GM12878 (cell line): Measurements from ENCODE around the gene OSBPL3. TPM values are rescaled to one million over a fixed set of nuclear protein-coding genes. Genes with fewer than 3 reads are reported as not detected.

Source experiments
- ATF2 ChIP-seq: IDR thresholded peaks from 2 replicates; pipeline ENCODE4 v1.6.1; 2012; ENCODE audit warnings: low read length, inconsistent platforms
- BACH1 ChIP-seq: fragments of 450-650 bp; IDR thresholded peaks from 2 replicates; pipeline ENCODE4 v1.6.1; 2017; ENCODE audit warnings: mild to moderate bottlenecking, borderline replicate concordance
- BCL3 ChIP-seq: IDR thresholded peaks from 2 replicates; pipeline ENCODE4 v1.6.1; 2011; ENCODE audit warnings: borderline replicate concordance, low read depth, mild to moderate bottlenecking, moderate library complexity, low read length; ENCODE audit not compliant: insufficient read depth, poor library complexity, severe bottlenecking
- BMI1 ChIP-seq: fragments of 450-650 bp; IDR thresholded peaks from 2 replicates; pipeline ENCODE4 v1.6.1; 2016; ENCODE audit warnings: mild to moderate bottlenecking, moderate library complexity, borderline replicate concordance
- CBFB ChIP-seq: IDR thresholded peaks from 2 replicates; pipeline ENCODE4 v1.6.1; 2016; ENCODE audit warnings: antibody characterized with exemption, low read depth
- EZH2 ChIP-seq: IDR thresholded peaks from 2 replicates; pipeline ENCODE4 v1.6.1; 2012; ENCODE audit warnings: low read depth, mild to moderate bottlenecking, control low read depth, inconsistent platforms, low read length, borderline replicate concordance; ENCODE audit not compliant: control insufficient read depth
- MAX ChIP-seq: IDR thresholded peaks from 2 replicates; pipeline ENCODE4 v1.6.1; 2012; ENCODE audit warnings: low read depth, low read length, improper control_type of control experiment
- NFXL1 ChIP-seq: fragments of 450-650 bp; IDR thresholded peaks from 2 replicates; pipeline ENCODE4 v1.6.1; 2017; ENCODE audit warnings: antibody characterized with exemption, mild to moderate bottlenecking, borderline replicate concordance
- NFYB ChIP-seq: IDR thresholded peaks from 2 replicates; pipeline ENCODE4 v1.6.1; 2011; ENCODE audit warnings: low read depth, mild to moderate bottlenecking, low read length, improper control_type of control experiment, moderate library complexity; ENCODE audit not compliant: insufficient read depth
- NR2F1 ChIP-seq: fragments of 450-650 bp; conservative IDR thresholded peaks from 2 replicates; pipeline ENCODE4 v1.6.1; 2017; ENCODE audit warnings: mild to moderate bottlenecking
- PBX3 ChIP-seq: IDR thresholded peaks from 2 replicates; pipeline ENCODE4 v1.6.1; 2011; ENCODE audit warnings: mild to moderate bottlenecking, low read depth, low read length, moderate library complexity; ENCODE audit not compliant: insufficient replicate concordance
- POU2F2 ChIP-seq: IDR thresholded peaks from 3 replicates; pipeline ENCODE4 v1.6.1; 2011; ENCODE audit warnings: low read depth, mild to moderate bottlenecking, low read length, borderline replicate concordance
- SMAD1 ChIP-seq: fragments of 450-650 bp; IDR thresholded peaks from 2 replicates; pipeline ENCODE4 v1.6.1; 2018; ENCODE audit warnings: mild to moderate bottlenecking, low read depth; ENCODE audit not compliant: partially characterized antibody
- SMARCA5 ChIP-seq: fragments of 450-650 bp; IDR thresholded peaks from 2 replicates; pipeline ENCODE4 v1.6.1; 2017; ENCODE audit warnings: mild to moderate bottlenecking
- STAT1 ChIP-seq: fragments of 450-650 bp; conservative IDR thresholded peaks from 2 replicates; pipeline ENCODE4 v1.6.1; 2014; ENCODE audit warnings: antibody characterized with exemption, mild to moderate bottlenecking
- TBL1XR1 ChIP-seq: IDR thresholded peaks from 2 replicates; pipeline ENCODE4 v1.6.1; 2012; ENCODE audit warnings: low read depth, low read length, improper control_type of control experiment
- TCF3 ChIP-seq: IDR thresholded peaks from 2 replicates; pipeline ENCODE4 v1.6.1; 2012; ENCODE audit warnings: low read depth, mild to moderate bottlenecking, low read length, borderline replicate concordance; ENCODE audit not compliant: insufficient read depth
- TCF7 ChIP-seq: IDR thresholded peaks from 2 replicates; pipeline ENCODE4 v1.6.1; 2014; ENCODE audit warnings: antibody characterized with exemption, borderline replicate concordance
- WRNIP1 ChIP-seq: IDR thresholded peaks from 2 replicates; pipeline ENCODE4 v1.6.1; 2011; ENCODE audit warnings: low read depth, low read length, improper control_type of control experiment, borderline replicate concordance
- ZBED1 ChIP-seq: IDR thresholded peaks from 2 replicates; pipeline ENCODE4 v1.6.1; 2016; ENCODE audit warnings: borderline replicate concordance
- ZNF24 ChIP-seq: fragments of 450-650 bp; IDR thresholded peaks from 2 replicates; pipeline ENCODE4 v1.6.1; 2017; ENCODE audit warnings: antibody characterized with exemption, mild to moderate bottlenecking
- ZNF687 ChIP-seq: fragments of 450-650 bp; IDR thresholded peaks from 2 replicates; pipeline ENCODE4 v1.6.1; 2017; ENCODE audit warnings: mild to moderate bottlenecking, moderate library complexity
- polyA plus RNA-seq, 11 experiments: library from polyadenylated mRNA; depleted of rRNA in 4 of 11; unstranded in 6 of 11; stranded (reverse) in 5 of 11; fragments of >200 nt; fragmentation: Nextera tagmentation in 4 of 11; fragmentation: Illumina TruSeq in 1 of 11; extraction: Ambion mirVana in 4 of 11; extraction: Trizol in 1 of 11; gene quantifications; 1 replicate in 1 of 11; 2 replicates in 10 of 11; pipeline versions ENCODE4 v1.2.1 to v1.2.3, GENCODE V29; 2011 to 2016; ENCODE audit warnings: inconsistent platforms in 2 of 11, missing spikeins in 2 of 11, low read depth in 1 of 11
- total RNA-seq, 4 experiments: library from RNA; depleted of rRNA in 3 of 4; stranded (reverse); fragments of >200 nt in 3 of 4; fragmentation: Illumina TruSeq in 1 of 4; extraction: Trizol in 1 of 4; gene quantifications; 2 replicates each; pipeline versions ENCODE4 v1.2.1 to v1.2.3, GENCODE V29; 2013 to 2021

Gene OSBPL3
- total and polyA plus RNA-seq, 10 of the 15 experiments (the other 5 are each of a cell fraction or from before 2014, with no cell fraction given), result 6.1 to 46.6 (median 27.0) TPM

GRCh38 chr7:24877790-24878311, 102.1 kb downstream of the OSBPL3 start (continued):
- TF ChIP-seq BACH1, result no peak
- 0 out of 2 replicates have a peak, but pooled peaks have one; percentile 33 for TF ChIP-seq NR2F1
- peak; percentile 59; the same call in 1 of the 2 replicates for TF ChIP-seq TCF3
- no peak for TF ChIP-seq BCL3
- TF ChIP-seq ATF2, result no peak
- TF ChIP-seq PBX3, result no peak
- no peak for TF ChIP-seq STAT1
- TF ChIP-seq SMARCA5, result no peak
- no peak for TF ChIP-seq TCF7
- TF ChIP-seq EZH2, result no peak
- no peak for TF ChIP-seq MAX
- TF ChIP-seq ZBED1, result 0 out of 2 replicates have a peak, but pooled peaks have one; percentile 31
- peak; percentile 61; the same call in 2 of the 3 replicates for TF ChIP-seq POU2F2
- no peak for TF ChIP-seq WRNIP1
- TF ChIP-seq NFXL1, result no peak
- no peak for TF ChIP-seq NFYB
- TF ChIP-seq ZNF24, result no peak
- no peak for TF ChIP-seq TBL1XR1
- no peak for TF ChIP-seq CBFB
- TF ChIP-seq BMI1, result no peak
- TF ChIP-seq ZNF687, result 0 out of 2 replicates have a peak, but pooled peaks have one; percentile 20
- no peak for TF ChIP-seq SMAD1
